GM12878 (cell line): ENCODE results near the gene PLAAT3. TPM values are rescaled to one million over a fixed set of nuclear protein-coding genes. Genes with fewer than 3 reads are reported as not detected.
A peak's percentile ranks its signal among the peaks of the same experiment; 100 is the strongest.

Experiments used
- ATAC-seq: fragments of 200-7000 bp; cut with Tn5 transposase; 3 replicates; pipeline ENCODE4 v1.9.1; 2020; ENCODE audit warnings: mild to moderate bottlenecking, moderate library complexity
- BruUV-seq: library from RNA; stranded (reverse); fragments of 400-500 nt; replicated peaks from 2 replicates; lab custom pipeline; 2021; lab: Mats Ljungman, UMichigan
- CTCF ChIA-PET: fragments of 300-600 bp; sonication (Branson Sonifier 250); formaldehyde crosslinking; extraction: SDS; loops from one replicate; lab custom pipeline; 2021; ENCODE audit warnings: inconsistent platforms; lab: Yijun Ruan, JAX
- POLR2A ChIA-PET: fragments of 350-600 bp; formaldehyde crosslinking; extraction: SDS; loops from one replicate; lab custom pipeline; 2021; ENCODE audit warnings: inconsistent platforms; lab: Charles Lee
- RAD21 ChIA-PET: fragments of 300-600 bp; sonication (Branson Sonifier 250); formaldehyde crosslinking; loops from one replicate; lab custom pipeline; 2023; ENCODE audit warnings: antibody characterized with exemption; ENCODE audit not compliant: unreplicated experiment; lab: Charles Lee
- SMC1A ChIA-PET: fragments of 300-600 bp; sonication (Branson Sonifier 250); formaldehyde crosslinking; loops from one replicate; lab custom pipeline; 2023; ENCODE audit not compliant: unreplicated experiment, uncharacterized antibody; lab: Charles Lee
- DNase-seq: peaks from one replicate; pipeline ENCODE4 v3.0.0-alpha.2; 2011; ENCODE audit warnings: low read depth, low spot score
- FAIRE-seq: peaks from 3 replicates; lab custom pipeline; 2011; peaks lifted over from hg19 to GRCh38; lab: Jason Lieb, UNC
- H2AFZ ChIP-seq: 2 replicates; pipeline ENCODE4 v1.6.0; 2011; ENCODE audit warnings: low read depth, low read length, control low read depth; ENCODE audit not compliant: control insufficient read depth
- H3K27ac ChIP-seq: 2 replicates; pipeline ENCODE4 v1.5.1; 2011; ENCODE audit warnings: control low read depth; ENCODE audit not compliant: control insufficient read depth, insufficient read depth
- H3K27me3 ChIP-seq, 2 experiments: replicated peaks in 1 of 2; 2 replicates each; pipeline versions ENCODE4 v1.6.0 to v1.6.1; 2011; ENCODE audit warnings: low read length in 1 of 2; ENCODE audit not compliant: control insufficient read depth in 2 of 2, insufficient read depth in 2 of 2
- H3K36me3 ChIP-seq, 2 experiments: 2 replicates each; pipeline ENCODE4 v1.5.1; 2011; ENCODE audit warnings: low read length in 1 of 2; ENCODE audit not compliant: control insufficient read depth in 2 of 2, insufficient read depth in 2 of 2
- H3K4me1 ChIP-seq: 2 replicates; pipeline ENCODE4 v1.6.1; 2011; ENCODE audit warnings: mild to moderate bottlenecking, low read length, moderate library complexity, mixed read lengths; ENCODE audit not compliant: control insufficient read depth, insufficient read depth
- H3K4me2 ChIP-seq: 2 replicates; pipeline ENCODE4 v1.6.0; 2011; ENCODE audit warnings: control low read depth; ENCODE audit not compliant: control insufficient read depth, insufficient read depth
- H3K4me3 ChIP-seq: fragments of 200-600 bp; sonication (generic); 2 replicates; pipeline ENCODE4 v1.5.1; 2016
- H3K79me2 ChIP-seq: 2 replicates; pipeline ENCODE4 v1.6.0; 2011; ENCODE audit warnings: low read length; ENCODE audit not compliant: control insufficient read depth, insufficient read depth
- H3K9ac ChIP-seq: 2 replicates; pipeline ENCODE4 v1.8.0; 2011; ENCODE audit warnings: low read length, control low read depth, mixed read lengths; ENCODE audit not compliant: control insufficient read depth, insufficient read depth
- H3K9me3 ChIP-seq: replicated peaks from 3 replicates; pipeline ENCODE4 v1.5.1; 2011; ENCODE audit warnings: mild to moderate bottlenecking, low read length; ENCODE audit not compliant: control insufficient read depth, insufficient read depth
- H4K20me1 ChIP-seq: 2 replicates; pipeline ENCODE4 v1.6.0; 2011; ENCODE audit not compliant: control insufficient read depth, insufficient read depth
- BCL11A ChIP-seq: IDR thresholded peaks from 2 replicates; pipeline ENCODE4 v1.6.1; 2011; ENCODE audit warnings: low read depth, low read length
- CEBPB ChIP-seq, 2 experiments: fragments of 150-350 bp in 1 of 2; IDR thresholded peaks; 2 replicates each; pipeline ENCODE4 v1.6.1; 2012 to 2014; ENCODE audit warnings: low read depth in 2 of 2, low read length in 2 of 2, borderline replicate concordance in 1 of 2, inconsistent platforms in 1 of 2
- EGR1 ChIP-seq, 2 experiments: IDR thresholded peaks; 1 replicate in 1 of 2; 2 replicates in 1 of 2; pipeline ENCODE4 v1.6.1; 2011 to 2012; ENCODE audit warnings: low read depth in 2 of 2, low read length in 2 of 2, borderline replicate concordance in 1 of 2, mild to moderate bottlenecking in 1 of 2, moderate library complexity in 1 of 2
- EZH2 ChIP-seq: IDR thresholded peaks from 2 replicates; pipeline ENCODE4 v1.6.1; 2012; ENCODE audit warnings: low read depth, mild to moderate bottlenecking, control low read depth, inconsistent platforms, low read length, borderline replicate concordance; ENCODE audit not compliant: control insufficient read depth
- GABPA ChIP-seq: IDR thresholded peaks from 2 replicates; pipeline ENCODE4 v1.6.1; 2014; ENCODE audit warnings: antibody characterized with exemption, low read depth, mild to moderate bottlenecking, inconsistent platforms
- MEF2A ChIP-seq: IDR thresholded peaks from 2 replicates; pipeline ENCODE4 v1.6.1; 2011; ENCODE audit warnings: low read depth, mild to moderate bottlenecking, low read length, moderate library complexity; ENCODE audit not compliant: insufficient read depth
- MEF2B ChIP-seq: fragments of 450-650 bp; IDR thresholded peaks from 2 replicates; pipeline ENCODE4 v1.6.1; 2018; ENCODE audit warnings: mild to moderate bottlenecking, moderate library complexity; ENCODE audit not compliant: partially characterized antibody, poor library complexity, severe bottlenecking
- MTA2 ChIP-seq: fragments of 450-650 bp; IDR thresholded peaks from 2 replicates; pipeline ENCODE4 v1.6.1; 2016; ENCODE audit warnings: low read depth, mild to moderate bottlenecking, moderate library complexity
- NBN ChIP-seq: fragments of 450-650 bp; IDR thresholded peaks from 2 replicates; pipeline ENCODE4 v1.6.1; 2016
- NFXL1 ChIP-seq: fragments of 450-650 bp; IDR thresholded peaks from 2 replicates; pipeline ENCODE4 v1.6.1; 2017; ENCODE audit warnings: antibody characterized with exemption, mild to moderate bottlenecking, borderline replicate concordance
- POLR2A ChIP-seq: IDR thresholded peaks from 2 replicates; pipeline ENCODE4 v1.6.1; 2011; ENCODE audit warnings: low read depth, mild to moderate bottlenecking, low read length
- RAD51 ChIP-seq: fragments of 450-650 bp; IDR thresholded peaks from 2 replicates; pipeline ENCODE4 v1.6.1; 2016; ENCODE audit warnings: moderate library complexity, mild to moderate bottlenecking, inconsistent platforms
- RFX5 ChIP-seq: IDR thresholded peaks from 2 replicates; pipeline ENCODE4 v1.6.1; 2011; ENCODE audit warnings: low read depth, low read length, improper control_type of control experiment
- YY1 ChIP-seq: IDR thresholded peaks from 2 replicates; pipeline ENCODE4 v1.6.1; 2011; ENCODE audit warnings: low read depth, mild to moderate bottlenecking, low read length
- ZNF622 ChIP-seq: fragments of 450-650 bp; IDR thresholded peaks from 2 replicates; pipeline ENCODE4 v1.6.1; 2017; ENCODE audit warnings: mild to moderate bottlenecking, inconsistent platforms
- WGBS: methylation state at CpG from one replicate; pipeline ENCODE4 v1.1.6; 2016; ENCODE audit warnings: low lambda C conversion rate; ENCODE audit not compliant: insufficient replicate concordance, insufficient coverage; ENCODE audit errors: missing lambda C conversion rate; 5-methylcytosine and 5-hydroxymethylcytosine counted together
- in situ Hi-C: fragments of 300-500 bp; cut with MboI; formaldehyde crosslinking; loops from 9 replicates; pipeline ENCODE4 v1.14.3; 2018; ENCODE audit warnings: mixed read lengths
- intact Hi-C: fragments of 100-400 bp; cut with micrococcal nuclease; formaldehyde crosslinking; loops from one replicate; pipeline ENCODE4 v1.14.2; 2022; ENCODE audit not compliant: unreplicated experiment
- polyA plus RNA-seq, 11 experiments: library from polyadenylated mRNA; depleted of rRNA in 4 of 11; unstranded in 6 of 11; stranded (reverse) in 5 of 11; fragments of >200 nt; fragmentation: Nextera tagmentation in 4 of 11; fragmentation: Illumina TruSeq in 1 of 11; extraction: Ambion mirVana in 4 of 11; extraction: Trizol in 1 of 11; gene quantifications; 1 replicate in 1 of 11; 2 replicates in 10 of 11; pipeline versions ENCODE4 v1.2.1 to v1.2.3, GENCODE V29; 2011 to 2016; ENCODE audit warnings: inconsistent platforms in 2 of 11, missing spikeins in 2 of 11, low read depth in 1 of 11
- total RNA-seq, 4 experiments: library from RNA; depleted of rRNA in 3 of 4; stranded (reverse); fragments of >200 nt in 3 of 4; fragmentation: Illumina TruSeq in 1 of 4; extraction: Trizol in 1 of 4; gene quantifications; 2 replicates each; pipeline versions ENCODE4 v1.2.1 to v1.2.3, GENCODE V29; 2013 to 2021
- TF ChIP-seq, protein P1 (sequence below): IDR thresholded peaks from 2 replicates; pipeline ENCODE4 v1.6.1; 2012; ENCODE audit warnings: mild to moderate bottlenecking, low read depth, low read length
- TF ChIP-seq, protein P2 (sequence below): fragments of 450-650 bp; IDR thresholded peaks from 2 replicates; pipeline ENCODE4 v1.6.1; 2018; ENCODE audit warnings: mild to moderate bottlenecking, low read depth, moderate library complexity; ENCODE audit not compliant: partially characterized antibody

Gene PLAAT3
- total and polyA plus RNA-seq, 10 of the 15 experiments (the other 5 are each of a cell fraction or from before 2014, with no cell fraction given), result 4.8 to 37.0 (median 14.8) TPM

DNA sequence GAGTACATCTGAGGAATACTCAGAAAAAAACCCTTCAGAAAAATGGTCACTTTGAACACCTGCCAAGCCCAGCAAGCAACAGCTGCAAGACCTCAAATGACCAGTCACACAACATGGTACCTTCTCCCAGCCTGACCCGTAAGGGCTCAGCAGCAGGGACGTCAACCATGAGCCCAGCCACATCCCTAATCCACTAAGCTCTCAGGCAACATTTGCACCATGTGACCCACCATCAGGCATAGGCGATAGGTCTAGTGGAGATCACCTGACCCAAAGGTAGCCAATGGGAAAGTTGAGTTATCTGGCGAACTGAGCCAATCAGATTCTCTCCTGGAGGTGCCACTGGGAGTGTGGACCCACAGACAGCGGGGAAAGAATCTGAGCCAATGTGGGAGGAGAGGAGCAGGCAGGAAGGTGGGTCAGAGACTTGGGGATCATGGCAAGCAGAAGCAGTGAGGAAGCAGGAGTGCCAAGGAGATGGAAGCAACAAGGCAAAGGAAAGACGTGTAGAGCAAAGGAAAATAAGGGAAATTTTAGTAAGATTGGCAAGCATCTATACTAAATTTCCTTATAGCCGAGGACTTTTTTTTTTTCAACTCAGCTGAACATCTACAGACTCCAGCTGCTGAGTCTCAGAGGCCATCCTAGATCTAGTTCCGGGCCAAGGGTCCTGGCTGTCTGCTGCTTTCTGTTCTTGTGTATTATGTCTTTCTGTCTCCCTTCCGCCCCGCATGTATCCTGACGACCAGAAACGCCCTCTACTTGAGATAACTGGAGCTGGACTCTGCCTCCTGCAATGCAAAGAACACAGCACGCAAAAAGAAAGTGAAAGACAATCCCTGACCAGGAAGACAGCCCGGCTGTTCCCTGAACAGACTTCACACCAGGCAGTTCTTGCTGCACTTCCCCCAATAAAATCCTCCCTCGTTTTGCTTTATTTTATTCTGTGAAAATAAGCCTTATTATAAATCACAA lies 40.1 kb downstream of the PLAAT3 start:
- POLR2A ChIA-PET, result interaction anchor here (1.1 kb wide), 1 partner anchor 12 kb away, joined by 3 read pairs; no protein-coding TSS in a partner anchor
- TF ChIP-seq POLR2A (no peak), EGR1 (IDR thresholded peaks at IDR 0.05; ENCODE audit: borderline replicate concordance in 1 of 2, low read depth in 2 of 2, low read length in 2 of 2) (no peak), EZH2 (no peak), BCL11A (no peak), NFXL1 (no peak), GABPA (peak; percentile 80), MTA2 (no peak), NBN (no peak), RFX5 (no peak), YY1 (no peak), RAD51 (peak; percentile 29; the same call in 1 of the 2 replicates), MEF2B (no peak), ZNF622 (no peak), MEF2A (no peak), CEBPB (IDR thresholded peaks at IDR 0.05; ENCODE audit: borderline replicate concordance in 1 of 2, low read depth in 2 of 2, low read length in 2 of 2) (no peak)
- TF ChIP-seq, protein P1, sequence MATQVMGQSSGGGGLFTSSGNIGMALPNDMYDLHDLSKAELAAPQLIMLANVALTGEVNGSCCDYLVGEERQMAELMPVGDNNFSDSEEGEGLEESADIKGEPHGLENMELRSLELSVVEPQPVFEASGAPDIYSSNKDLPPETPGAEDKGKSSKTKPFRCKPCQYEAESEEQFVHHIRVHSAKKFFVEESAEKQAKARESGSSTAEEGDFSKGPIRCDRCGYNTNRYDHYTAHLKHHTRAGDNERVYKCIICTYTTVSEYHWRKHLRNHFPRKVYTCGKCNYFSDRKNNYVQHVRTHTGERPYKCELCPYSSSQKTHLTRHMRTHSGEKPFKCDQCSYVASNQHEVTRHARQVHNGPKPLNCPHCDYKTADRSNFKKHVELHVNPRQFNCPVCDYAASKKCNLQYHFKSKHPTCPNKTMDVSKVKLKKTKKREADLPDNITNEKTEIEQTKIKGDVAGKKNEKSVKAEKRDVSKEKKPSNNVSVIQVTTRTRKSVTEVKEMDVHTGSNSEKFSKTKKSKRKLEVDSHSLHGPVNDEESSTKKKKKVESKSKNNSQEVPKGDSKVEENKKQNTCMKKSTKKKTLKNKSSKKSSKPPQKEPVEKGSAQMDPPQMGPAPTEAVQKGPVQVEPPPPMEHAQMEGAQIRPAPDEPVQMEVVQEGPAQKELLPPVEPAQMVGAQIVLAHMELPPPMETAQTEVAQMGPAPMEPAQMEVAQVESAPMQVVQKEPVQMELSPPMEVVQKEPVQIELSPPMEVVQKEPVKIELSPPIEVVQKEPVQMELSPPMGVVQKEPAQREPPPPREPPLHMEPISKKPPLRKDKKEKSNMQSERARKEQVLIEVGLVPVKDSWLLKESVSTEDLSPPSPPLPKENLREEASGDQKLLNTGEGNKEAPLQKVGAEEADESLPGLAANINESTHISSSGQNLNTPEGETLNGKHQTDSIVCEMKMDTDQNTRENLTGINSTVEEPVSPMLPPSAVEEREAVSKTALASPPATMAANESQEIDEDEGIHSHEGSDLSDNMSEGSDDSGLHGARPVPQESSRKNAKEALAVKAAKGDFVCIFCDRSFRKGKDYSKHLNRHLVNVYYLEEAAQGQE, result no peak
- TF ChIP-seq, protein P2, sequence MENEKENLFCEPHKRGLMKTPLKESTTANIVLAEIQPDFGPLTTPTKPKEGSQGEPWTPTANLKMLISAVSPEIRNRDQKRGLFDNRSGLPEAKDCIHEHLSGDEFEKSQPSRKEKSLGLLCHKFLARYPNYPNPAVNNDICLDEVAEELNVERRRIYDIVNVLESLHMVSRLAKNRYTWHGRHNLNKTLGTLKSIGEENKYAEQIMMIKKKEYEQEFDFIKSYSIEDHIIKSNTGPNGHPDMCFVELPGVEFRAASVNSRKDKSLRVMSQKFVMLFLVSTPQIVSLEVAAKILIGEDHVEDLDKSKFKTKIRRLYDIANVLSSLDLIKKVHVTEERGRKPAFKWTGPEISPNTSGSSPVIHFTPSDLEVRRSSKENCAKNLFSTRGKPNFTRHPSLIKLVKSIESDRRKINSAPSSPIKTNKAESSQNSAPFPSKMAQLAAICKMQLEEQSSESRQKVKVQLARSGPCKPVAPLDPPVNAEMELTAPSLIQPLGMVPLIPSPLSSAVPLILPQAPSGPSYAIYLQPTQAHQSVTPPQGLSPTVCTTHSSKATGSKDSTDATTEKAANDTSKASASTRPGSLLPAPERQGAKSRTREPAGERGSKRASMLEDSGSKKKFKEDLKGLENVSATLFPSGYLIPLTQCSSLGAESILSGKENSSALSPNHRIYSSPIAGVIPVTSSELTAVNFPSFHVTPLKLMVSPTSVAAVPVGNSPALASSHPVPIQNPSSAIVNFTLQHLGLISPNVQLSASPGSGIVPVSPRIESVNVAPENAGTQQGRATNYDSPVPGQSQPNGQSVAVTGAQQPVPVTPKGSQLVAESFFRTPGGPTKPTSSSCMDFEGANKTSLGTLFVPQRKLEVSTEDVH, result no peak

More for the DNA sequence above, 40.1 kb downstream of the PLAAT3 start:
- Histone ChIP-seq H3K36me3 (no peaks in the 10 kb centered on the region), H3K9me3 (no peaks in the 10 kb centered on the region), H3K4me3 (peak overlapping the region; percentile 3; the same call in 1 of the 2 replicates), H3K79me2 (no peaks in the 10 kb centered on the region), H2AFZ (peak overlapping the region; percentile 67), H3K27me3 (no peaks in the 10 kb centered on the region), H4K20me1 (no peaks in the 10 kb centered on the region), H3K27ac (no peak overlapping the region; the same call in 1 of the 2 replicates), H3K9ac (no peak overlapping the region), H3K4me2 (peak overlapping the region; percentile 46), H3K4me1 (peaks cover 22% of the 10 kb centered on the region)
- intact Hi-C loops (no loop called here), in situ Hi-C loops (no loop called here)
- ChIA-PET CTCF (interaction anchor here (0.5 to 1.2 kb wide), 3 partner anchors 10 to 165 kb away, joined by 3 read pairs; no protein-coding TSS in a partner anchor), SMC1A (interaction anchor here (0.5 to 1.6 kb wide), 6 partner anchors 15 to 1108 kb away, joined by 3 to 6 read pairs (median 3); no protein-coding TSS in a partner anchor), RAD21 (interaction anchor here (1.2 to 1.5 kb wide), 2 partner anchors 37 to 57 kb away, joined by 3 to 4 read pairs; partner anchors contain the start of gene PLAAT4)
- no TSS peak for BruUV-seq
- DNase-seq, result no peak
- FAIRE-seq, result peak; percentile 79
- 58% methylated on average over 15 of the region's 15 CpGs for WGBS
- peak; percentile 70 for ATAC-seq
